Posterior vena cava (tissue), 2 donors: Measurements from ENCODE around the gene CRCP. TPM values are rescaled to one million over a fixed set of nuclear protein-coding genes. Genes with fewer than 3 reads are reported as not detected.
"Not testable (repeated sequence)": the region's sequence is repeated elsewhere in the genome, so short reads cannot be mapped to it uniquely, and the experiment has no call there.

ENCODE experiments used
- DNase-seq: peaks from one replicate; pipeline ENCODE4 v3.0.0-alpha.2; 2020; ENCODE audit warnings: low spot score
- intact Hi-C, 2 donors: fragments of 100-400 bp; cut with DNase I; formaldehyde crosslinking; loops; one replicate each; pipeline versions ENCODE4 v1.14.1 to v1.14.2; 2022 to 2023
- total RNA-seq, 2 donors: library from RNA; stranded (reverse); fragmentation: NEBNext Ultra II Directional; extraction: Animal tissue kit (Norgen Biotek cat#: 25700); gene quantifications; one replicate each; pipeline ENCODE4 v1.2.1, GENCODE V29; 2021
- donor health status: DM: yes; HTN: yes; CAD: no.
- donor health status: DM: yes; HTN: yes; CAD: no.

Gene CRCP
- total RNA-seq, 2 donors from 2014 or later = 28.1 to 28.3 TPM

- intact Hi-C loops = no loop called here
- no peak for DNase-seq
Measured at GRCh38 chr7:66146701-66147100, 32.1 kb downstream of the CRCP start.

GRCh38 chr7:66147657-66148056 lies 33.0 kb downstream of the CRCP start:
- DNase-seq, intact Hi-C loops: not testable (repeated sequence)

GRCh38 chr7:66150471-66150870 lies 35.8 kb downstream of the CRCP start:
- intact Hi-C loops = loop anchor here in 1 of 2 donors (1.0 kb wide), 1 partner anchor 40 kb away; no protein-coding TSS in a partner anchor
- DNase-seq = peak; percentile 88

GRCh38 chr7:66152371-66153191 lies 37.9 kb downstream of the CRCP start:
- peak; percentile 52 for DNase-seq
- intact Hi-C loops = no loop called here

GRCh38 chr7:66153691-66154090 lies 39.0 kb downstream of the CRCP start:
- peak; percentile 67 for DNase-seq
- intact Hi-C loops = no loop called here

GRCh38 chr7:66156035-66156434 lies 41.4 kb downstream of the CRCP start:
- intact Hi-C loops, DNase-seq: not testable (repeated sequence)

- intact Hi-C loops = no loop called here
- DNase-seq = no peak
Measured at GRCh38 chr7:66157060-66157459, 42.4 kb downstream of the CRCP start.

- intact Hi-C loops = no loop called here
- no peak for DNase-seq
Measured at GRCh38 chr7:66162622-66163021, 48.0 kb downstream of the CRCP start.

GRCh38 chr7:66163186-66163610 lies 48.6 kb downstream of the CRCP start:
- intact Hi-C loops = no loop called here

GRCh38 chr7:66164356-66164755 lies 49.7 kb downstream of the CRCP start:
- intact Hi-C loops = no loop called here
- DNase-seq = no peak

More at GRCh38 chr7:66163186-66163610, 48.6 kb downstream of the CRCP start:
- DNase-seq = no peak

GRCh38 chr7:66167773-66168387 lies 53.2 kb downstream of the CRCP start:
- no peak for DNase-seq
- intact Hi-C loops = no loop called here

GRCh38 chr7:66169616-66170015 lies 55.0 kb downstream of the CRCP start:
- no peak for DNase-seq
- intact Hi-C loops = no loop called here

GRCh38 chr7:66170309-66171231 lies 55.9 kb downstream of the CRCP start:
- DNase-seq = peak; percentile 94
- intact Hi-C loops = no loop called here

GRCh38 chr7:66172536-66173401 lies 58.1 kb downstream of the CRCP start:
- DNase-seq, intact Hi-C loops: not testable (repeated sequence)

- intact Hi-C loops = no loop called here
- no peak for DNase-seq
Measured at GRCh38 chr7:66173856-66174255, 59.2 kb downstream of the CRCP start.

GRCh38 chr7:66175006-66175405 lies 60.4 kb downstream of the CRCP start:
- DNase-seq, intact Hi-C loops: not testable (repeated sequence)

- intact Hi-C loops = no loop called here
- no peak for DNase-seq
Measured at GRCh38 chr7:66176914-66177313, 62.3 kb downstream of the CRCP start.

- intact Hi-C loops = no loop called here
- no peak for DNase-seq
Measured at GRCh38 chr7:66178258-66178657, 63.6 kb downstream of the CRCP start.

- intact Hi-C loops = no loop called here
- no peak for DNase-seq
Measured at GRCh38 chr7:66181329-66181728, 66.7 kb downstream of the CRCP start.
